Duodenal mucosa (tissue), 2 donors: ENCODE results near the gene NAV2.

Experiments used
- H3K27ac ChIP-seq: one replicate; pipeline ENCODE4 v1.7.0; 2013; ENCODE audit warnings: low read depth, low read length
- H3K27me3 ChIP-seq, 2 donors: one replicate each; pipeline ENCODE4 v1.7.0; 2013; ENCODE audit warnings: low read length in 2 of 2, control low read depth in 1 of 2; ENCODE audit not compliant: insufficient read depth in 2 of 2, control insufficient read depth in 1 of 2
- H3K36me3 ChIP-seq, 2 donors: one replicate each; pipeline ENCODE4 v1.7.0; 2013; ENCODE audit warnings: low read length in 2 of 2, control low read depth in 1 of 2; ENCODE audit not compliant: insufficient read depth in 2 of 2, control insufficient read depth in 1 of 2
- H3K4me1 ChIP-seq, 2 donors: one replicate each; pipeline ENCODE4 v1.7.0; 2013; ENCODE audit warnings: low read length in 2 of 2, control low read depth in 1 of 2; ENCODE audit not compliant: insufficient read depth in 2 of 2, control insufficient read depth in 1 of 2
- H3K4me3 ChIP-seq, 2 donors: one replicate each; pipeline ENCODE4 v1.7.0; 2013; ENCODE audit warnings: low read length in 2 of 2, low read depth in 1 of 2
- H3K9ac ChIP-seq, 2 donors: one replicate each; pipeline ENCODE4 v1.7.0; 2013; ENCODE audit warnings: low read length in 2 of 2, low read depth in 1 of 2
- H3K9me3 ChIP-seq, 2 donors: one replicate each; pipeline ENCODE4 v1.7.0; 2013; ENCODE audit warnings: low read length in 2 of 2, control low read depth in 1 of 2; ENCODE audit not compliant: control insufficient read depth in 1 of 2

Gene NAV2

DNA sequence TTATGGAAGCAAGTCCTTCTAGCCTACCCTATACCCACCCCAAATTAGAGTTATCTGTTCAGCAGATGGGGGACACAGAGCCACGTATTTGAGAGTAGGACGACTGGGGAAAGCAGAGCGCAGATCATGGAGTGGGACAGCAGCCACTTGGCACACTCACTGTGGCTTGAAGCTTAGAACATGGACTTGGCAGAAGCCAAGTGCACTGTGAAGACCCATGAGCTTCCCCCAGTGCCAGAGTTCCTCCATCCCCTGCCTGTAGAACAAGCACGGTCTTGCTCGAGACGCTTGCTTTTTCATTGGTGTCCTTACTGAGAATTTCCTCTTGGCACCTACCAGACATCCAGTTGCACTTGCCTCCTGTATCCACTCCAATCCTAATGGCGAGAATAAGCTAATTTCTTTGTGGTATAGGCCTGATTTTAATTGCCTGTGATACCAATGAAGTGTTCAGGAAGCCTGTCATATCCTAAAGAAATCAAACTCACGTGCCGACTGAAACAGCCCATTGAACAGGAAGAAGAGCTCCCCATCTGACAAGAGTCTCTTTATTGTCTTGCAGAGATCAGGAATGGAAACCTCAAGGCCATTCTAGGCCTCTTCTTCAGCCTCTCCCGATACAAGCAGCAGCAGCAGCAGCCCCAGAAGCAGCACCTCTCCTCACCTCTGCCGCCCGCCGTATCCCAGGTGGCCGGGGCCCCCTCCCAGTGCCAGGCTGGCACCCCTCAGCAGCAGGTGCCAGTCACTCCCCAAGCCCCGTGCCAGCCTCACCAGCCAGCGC is 166.9 kb downstream of the NAV2 start:
- Histone ChIP-seq H3K4me1 (no peaks in the 10 kb centered on the region), H3K4me3 (no peak overlapping the region), H3K9me3 (no peaks in the 10 kb centered on the region), H3K27ac (no peak overlapping the region), H3K27me3 (no peaks in the 10 kb centered on the region), H3K36me3 (peaks cover 0 to 11% of the 10 kb centered on the region in 2 donors), H3K9ac (no peak overlapping the region)

DNA sequence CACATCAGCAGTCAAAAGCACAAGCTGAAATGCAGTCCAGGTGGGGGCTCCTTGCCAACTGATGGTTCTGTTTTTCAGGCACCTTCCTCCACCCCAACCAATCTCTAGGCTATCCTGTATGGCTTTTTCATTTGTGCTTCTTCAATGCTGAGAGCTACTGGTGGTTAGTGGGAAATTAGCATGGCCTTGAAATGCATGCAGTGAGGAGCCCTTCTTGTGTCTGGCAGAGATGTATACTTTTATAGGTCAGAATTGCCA is 167.4 kb downstream of the NAV2 start:
- Histone ChIP-seq H3K27me3 (no peaks in the 10 kb centered on the region), H3K36me3 (peaks cover 0 to 11% of the 10 kb centered on the region in 2 donors), H3K4me3 (no peak overlapping the region), H3K9ac (no peak overlapping the region), H3K4me1 (no peaks in the 10 kb centered on the region), H3K27ac (no peak overlapping the region), H3K9me3 (no peaks in the 10 kb centered on the region)

DNA sequence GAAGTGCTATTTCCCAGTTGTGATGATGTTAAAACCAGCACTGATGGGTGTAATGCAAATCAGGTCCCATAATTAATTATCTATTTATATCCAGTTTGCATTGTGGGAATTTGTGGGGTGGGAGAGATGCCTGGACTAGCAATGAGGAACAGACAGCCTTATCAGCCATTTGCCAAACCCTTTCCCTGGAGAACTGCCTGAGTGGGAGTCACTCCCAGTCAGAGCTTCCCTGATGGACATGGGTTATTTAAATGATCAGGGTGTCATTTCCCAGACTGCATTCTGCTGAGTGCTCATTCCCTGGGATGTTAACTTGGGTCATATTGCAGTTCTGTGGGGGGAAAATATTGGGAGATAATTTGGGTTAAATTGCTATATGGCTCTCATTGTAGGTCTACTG is 168.5 kb downstream of the NAV2 start:
- Histone ChIP-seq H3K27ac (no peak overlapping the region), H3K27me3 (no peaks in the 10 kb centered on the region), H3K4me1 (no peaks in the 10 kb centered on the region), H3K4me3 (no peak overlapping the region), H3K9ac (no peak overlapping the region), H3K36me3 (peaks cover 0 to 11% of the 10 kb centered on the region in 2 donors), H3K9me3 (no peaks in the 10 kb centered on the region)

DNA sequence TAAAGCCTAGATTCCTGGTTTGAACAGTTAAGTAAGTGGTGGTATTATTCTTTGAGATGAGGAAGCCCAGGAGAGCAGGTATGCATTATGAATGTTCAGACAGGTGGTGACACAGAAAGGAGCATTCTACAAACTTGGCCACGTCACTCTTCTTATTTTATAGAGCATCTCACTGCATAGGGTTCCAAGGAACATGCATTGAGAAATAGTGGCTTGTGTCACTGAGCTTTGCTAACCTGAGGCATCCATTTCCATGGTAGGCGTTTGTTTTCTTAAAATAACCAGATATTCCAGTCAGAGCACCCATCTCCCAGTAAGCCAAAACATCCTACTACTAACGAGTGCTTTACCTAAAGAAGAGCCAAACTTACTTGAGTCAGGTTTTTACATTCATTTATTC is 169.7 kb downstream of the NAV2 start:
- Histone ChIP-seq H3K9me3 (no peaks in the 10 kb centered on the region), H3K4me1 (no peaks in the 10 kb centered on the region), H3K27ac (no peak overlapping the region), H3K4me3 (no peak overlapping the region), H3K36me3 (peaks cover 0 to 11% of the 10 kb centered on the region in 2 donors), H3K27me3 (no peaks in the 10 kb centered on the region), H3K9ac (no peak overlapping the region)

DNA sequence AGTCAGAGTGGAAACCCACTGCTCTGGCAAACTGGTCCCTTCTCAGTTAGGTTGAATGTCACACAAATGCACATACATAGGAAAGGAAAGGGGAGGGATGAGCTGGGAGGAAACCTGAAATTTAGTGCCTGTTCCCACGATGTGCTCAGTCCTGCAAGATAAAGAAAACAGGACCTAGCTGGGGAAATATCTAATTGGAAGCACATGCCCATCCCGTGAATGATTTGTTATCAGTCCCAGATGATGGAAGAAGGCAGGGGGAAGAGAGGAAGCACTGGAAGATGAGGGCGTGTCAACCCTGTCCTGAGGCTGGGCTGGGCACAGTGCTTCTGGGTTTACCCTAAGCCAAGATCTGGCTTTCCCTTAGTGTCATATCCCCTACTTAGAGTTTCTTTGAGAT is 173.9 kb downstream of the NAV2 start:
- Histone ChIP-seq H3K9ac (no peak overlapping the region), H3K4me3 (no peak overlapping the region), H3K27me3 (no peaks in the 10 kb centered on the region), H3K36me3 (peaks cover 0 to 7% of the 10 kb centered on the region in 2 donors), H3K4me1 (no peaks in the 10 kb centered on the region), H3K9me3 (no peaks in the 10 kb centered on the region), H3K27ac (no peak overlapping the region)

DNA sequence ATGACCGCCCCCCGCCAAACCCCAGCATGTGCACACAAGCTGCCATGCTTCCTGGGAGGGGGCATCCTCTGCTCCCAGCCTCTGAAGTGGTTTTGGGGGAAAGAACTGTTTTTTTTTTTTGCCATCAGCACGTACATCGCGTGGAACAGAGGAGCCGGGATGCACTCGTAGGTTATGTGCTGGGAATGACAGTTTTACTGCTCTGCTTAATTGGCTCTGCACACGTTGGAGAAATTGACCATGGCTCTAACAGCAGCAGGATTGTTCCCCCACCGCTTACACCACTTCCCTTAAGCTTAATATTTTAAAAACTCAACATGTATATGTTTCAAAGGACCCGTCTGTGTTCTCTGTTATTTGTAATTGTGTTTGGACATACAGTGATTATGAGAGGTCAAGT is 175.2 kb downstream of the NAV2 start:
- Histone ChIP-seq H3K4me3 (no peak overlapping the region), H3K4me1 (no peaks in the 10 kb centered on the region), H3K27ac (no peak overlapping the region), H3K36me3 (peaks cover 0 to 7% of the 10 kb centered on the region in 2 donors), H3K9me3 (no peaks in the 10 kb centered on the region), H3K9ac (no peak overlapping the region), H3K27me3 (no peaks in the 10 kb centered on the region)

DNA sequence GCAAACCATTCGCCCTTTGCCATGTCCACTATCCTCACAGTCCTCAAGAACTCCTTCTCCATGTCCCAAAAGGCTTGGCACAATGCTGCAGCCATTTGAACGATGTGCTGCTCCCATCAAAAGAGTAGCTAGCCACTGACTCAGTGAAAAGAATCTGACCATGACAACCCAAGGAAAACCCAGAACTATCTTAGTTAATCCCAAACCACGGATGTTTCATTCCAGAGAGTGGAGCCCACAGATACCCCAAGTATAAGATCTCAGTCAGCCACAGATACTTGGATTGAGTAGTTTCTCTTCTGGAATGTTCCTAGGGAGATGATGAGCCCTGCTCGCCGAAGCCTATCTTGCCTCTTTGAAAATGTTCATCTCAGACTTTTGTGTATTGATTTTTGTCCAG is 176.9 kb downstream of the NAV2 start:
- peaks cover 0 to 7% of the 10 kb centered on the region in 2 donors for H3K36me3 ChIP-seq
- no peaks in the 10 kb centered on the region for H3K9me3 ChIP-seq
- no peak overlapping the region for H3K4me3 ChIP-seq
- no peaks in the 10 kb centered on the region for H3K27me3 ChIP-seq
- no peak overlapping the region for H3K9ac ChIP-seq
- no peak overlapping the region for H3K27ac ChIP-seq
- no peaks in the 10 kb centered on the region for H3K4me1 ChIP-seq

DNA sequence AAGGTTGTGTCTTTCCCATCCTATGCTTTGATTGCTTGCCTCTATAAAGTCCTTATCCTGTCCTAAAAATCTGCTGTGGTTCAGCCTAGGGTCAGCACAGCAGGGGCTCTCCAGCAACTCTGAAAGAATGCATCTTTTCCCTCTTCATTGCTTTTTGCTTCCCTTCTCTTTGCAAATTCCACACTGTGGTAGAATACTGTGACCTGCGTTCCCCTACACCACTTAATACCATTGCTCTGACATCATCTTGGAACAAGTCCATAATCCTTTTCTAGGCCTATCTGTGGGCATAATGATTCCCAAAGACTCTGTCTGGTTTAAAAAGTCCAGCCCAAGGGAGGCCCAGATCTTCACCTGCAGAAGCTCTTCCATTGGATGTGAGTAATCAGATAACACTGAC is 177.7 kb downstream of the NAV2 start:
- Histone ChIP-seq H3K9ac (no peak overlapping the region), H3K27me3 (no peaks in the 10 kb centered on the region), H3K27ac (no peak overlapping the region), H3K4me1 (no peaks in the 10 kb centered on the region), H3K4me3 (no peak overlapping the region), H3K36me3 (peaks cover 0 to 7% of the 10 kb centered on the region in 2 donors), H3K9me3 (no peaks in the 10 kb centered on the region)

DNA sequence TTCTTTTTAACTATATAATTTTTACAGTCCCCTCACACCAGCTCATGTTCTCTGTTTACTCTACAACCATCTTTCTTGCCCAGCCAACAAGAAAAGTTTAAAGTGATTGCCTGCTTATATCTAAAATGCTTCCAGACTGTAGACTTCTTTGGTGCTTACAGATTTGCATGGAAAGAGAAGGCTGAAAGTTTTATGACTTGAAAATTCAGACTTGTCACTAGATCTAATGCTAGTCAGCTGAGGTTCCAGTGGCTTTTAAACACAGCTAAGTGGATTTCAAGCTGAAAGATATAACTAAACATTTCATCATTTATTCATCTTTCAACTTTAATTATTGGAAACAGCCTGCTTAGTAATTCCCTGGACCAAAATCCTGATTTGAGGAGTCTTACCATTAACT is 178.4 kb downstream of the NAV2 start:
- no peaks in the 10 kb centered on the region for H3K27me3 ChIP-seq
- H3K4me1 ChIP-seq, result no peaks in the 10 kb centered on the region
- no peak overlapping the region for H3K27ac ChIP-seq
- H3K9me3 ChIP-seq, result no peaks in the 10 kb centered on the region
- peaks cover 0 to 12% of the 10 kb centered on the region in 2 donors for H3K36me3 ChIP-seq
- no peak overlapping the region for H3K4me3 ChIP-seq
- no peak overlapping the region for H3K9ac ChIP-seq

DNA sequence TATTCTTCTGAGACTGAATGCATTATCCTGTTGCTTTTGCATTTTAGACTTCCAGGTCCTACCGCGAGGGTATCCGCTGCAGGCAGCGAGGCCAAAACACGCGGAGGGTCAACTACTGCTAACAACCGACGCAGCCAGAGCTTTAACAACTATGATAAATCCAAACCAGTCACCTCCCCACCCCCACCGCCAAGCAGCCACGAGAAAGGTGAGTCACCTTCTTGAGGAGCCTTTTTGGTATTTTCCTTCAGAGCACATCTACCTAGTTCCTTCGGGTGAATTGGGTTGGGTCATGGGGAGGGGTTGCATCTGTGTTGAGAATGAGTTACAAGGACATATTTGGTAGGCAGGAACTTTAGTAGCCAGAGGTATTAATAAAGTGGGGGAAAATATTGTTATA is 179.8 kb downstream of the NAV2 start:
- Histone ChIP-seq H3K4me3 (no peak overlapping the region), H3K9me3 (no peaks in the 10 kb centered on the region), H3K9ac (no peak overlapping the region), H3K36me3 (peaks cover 0 to 12% of the 10 kb centered on the region in 2 donors), H3K27ac (no peak overlapping the region), H3K4me1 (no peaks in the 10 kb centered on the region), H3K27me3 (no peaks in the 10 kb centered on the region)

DNA sequence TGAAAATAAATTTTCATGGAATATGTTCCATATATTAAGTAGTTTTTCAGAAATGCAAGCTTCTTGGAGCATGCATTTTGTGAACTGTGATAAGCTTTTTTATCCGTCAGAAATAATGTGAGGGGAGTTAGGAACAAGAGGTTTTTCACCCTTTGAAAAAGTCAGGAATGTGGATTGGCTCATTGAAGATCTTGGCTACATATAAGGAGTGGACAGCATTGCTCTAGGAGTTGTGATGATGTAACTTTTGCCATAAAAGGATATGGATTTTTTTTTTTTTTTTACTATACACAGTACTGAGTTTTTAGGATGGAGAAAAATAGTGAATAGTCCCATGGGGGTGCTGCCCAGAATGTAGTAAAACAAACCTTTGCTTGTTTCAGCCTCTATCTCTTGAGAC is 180.2 kb downstream of the NAV2 start:
- H3K9me3 ChIP-seq, result no peaks in the 10 kb centered on the region

More for the DNA sequence above, 180.2 kb downstream of the NAV2 start:
- Histone ChIP-seq H3K4me1 (no peaks in the 10 kb centered on the region), H3K36me3 (peaks cover 0 to 12% of the 10 kb centered on the region in 2 donors), H3K4me3 (no peak overlapping the region), H3K27me3 (no peaks in the 10 kb centered on the region), H3K9ac (no peak overlapping the region), H3K27ac (no peak overlapping the region)
